H1 (cell line): ENCODE measurements around the gene HIGD2A. TPM values are rescaled to one million over a fixed set of nuclear protein-coding genes. Genes with fewer than 3 reads are reported as not detected.

ENCODE experiments used
- CBX8 ChIP-seq: fragments of 300-800, 300-1000 bp; sonication (generic); IDR thresholded peaks from 2 replicates; pipeline ENCODE4 v1.7.1; 2016; ENCODE audit warnings: low read depth, low read length, borderline replicate concordance
- CHD1 ChIP-seq: IDR thresholded peaks from 2 replicates; pipeline ENCODE4 v1.6.1; 2012; ENCODE audit warnings: low read depth, low read length, improper control_type of control experiment
- SIX5 ChIP-seq: IDR thresholded peaks from 2 replicates; pipeline ENCODE4 v1.6.1; 2011; ENCODE audit warnings: mild to moderate bottlenecking, low read depth, low read length
- SUZ12 ChIP-seq: fragments of 200-600 bp; sonication (generic); IDR thresholded peaks from 2 replicates; pipeline ENCODE4 v1.6.1; 2012; ENCODE audit warnings: mild to moderate bottlenecking, inconsistent platforms, low read length, moderate library complexity, mixed read lengths
- polyA plus RNA-seq, 7 experiments: library from polyadenylated mRNA; depleted of rRNA in 3 of 7; stranded (reverse) in 5 of 7; unstranded in 2 of 7; fragments of >200 nt in 5 of 7; fragments of 200-250 nt in 2 of 7; gene quantifications; 1 replicate in 5 of 7; 2 replicates in 1 of 7; 4 replicates in 1 of 7; pipeline versions ENCODE4 v1.2.1 to v1.2.3, GENCODE V29; 2011 to 2013; ENCODE audit warnings: missing spikeins in 2 of 7, mixed read lengths in 2 of 7
- total RNA-seq: library from RNA; stranded (reverse); fragmentation: NEBNext Ultra II Directional; extraction: Animal tissue kit (Norgen Biotek cat#: 25700); gene quantifications from 2 replicates; pipeline ENCODE4 v1.2.1, GENCODE V29; 2021
- TF ChIP-seq, protein P1 (sequence below): fragments of 300-600 bp; sonication (generic); IDR thresholded peaks from 2 replicates; pipeline ENCODE4 v1.7.1; 2012; ENCODE audit warnings: low read length, moderate library complexity, mild to moderate bottlenecking, inconsistent platforms; ENCODE audit not compliant: insufficient replicate concordance
- TF ChIP-seq, protein P2 (sequence below): IDR thresholded peaks from 2 replicates; pipeline ENCODE4 v1.6.1; 2011; ENCODE audit warnings: low read length, improper control_type of control experiment
- TF ChIP-seq, protein P3 (sequence below): IDR thresholded peaks from 2 replicates; pipeline ENCODE4 v1.6.1; 2011; ENCODE audit warnings: low read depth, mild to moderate bottlenecking, low read length; ENCODE audit not compliant: insufficient read depth
- TF ChIP-seq, protein P4 (sequence below): IDR thresholded peaks from 2 replicates; pipeline ENCODE4 v1.6.1; 2012; ENCODE audit warnings: inconsistent platforms

Gene HIGD2A
- total and polyA plus RNA-seq, 2 of the 8 experiments (the other 6 are each of a cell fraction or from before 2014, with no cell fraction given) = 95.5 to 264 TPM

DNA sequence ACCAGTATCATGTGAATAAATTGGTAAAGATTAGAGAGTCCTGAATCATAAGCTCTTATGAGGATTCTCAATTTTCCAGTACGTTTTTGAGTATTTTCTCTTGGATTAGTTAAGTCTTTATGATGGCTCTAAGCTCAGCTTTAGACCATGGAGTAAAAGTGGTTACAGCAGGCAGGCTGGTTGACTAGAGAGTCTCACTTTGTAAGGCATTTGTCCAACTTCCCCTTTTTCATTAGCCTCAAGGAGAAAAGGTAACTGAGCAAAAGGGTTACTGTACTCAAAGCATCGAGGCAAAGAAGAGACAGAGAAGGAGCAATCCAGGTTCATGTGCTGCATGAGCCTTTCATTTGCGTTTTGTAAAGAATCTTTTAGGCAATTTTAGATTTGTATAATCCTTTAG, 8.7 kb upstream of the HIGD2A start (continued):
- TF ChIP-seq, protein P1, sequence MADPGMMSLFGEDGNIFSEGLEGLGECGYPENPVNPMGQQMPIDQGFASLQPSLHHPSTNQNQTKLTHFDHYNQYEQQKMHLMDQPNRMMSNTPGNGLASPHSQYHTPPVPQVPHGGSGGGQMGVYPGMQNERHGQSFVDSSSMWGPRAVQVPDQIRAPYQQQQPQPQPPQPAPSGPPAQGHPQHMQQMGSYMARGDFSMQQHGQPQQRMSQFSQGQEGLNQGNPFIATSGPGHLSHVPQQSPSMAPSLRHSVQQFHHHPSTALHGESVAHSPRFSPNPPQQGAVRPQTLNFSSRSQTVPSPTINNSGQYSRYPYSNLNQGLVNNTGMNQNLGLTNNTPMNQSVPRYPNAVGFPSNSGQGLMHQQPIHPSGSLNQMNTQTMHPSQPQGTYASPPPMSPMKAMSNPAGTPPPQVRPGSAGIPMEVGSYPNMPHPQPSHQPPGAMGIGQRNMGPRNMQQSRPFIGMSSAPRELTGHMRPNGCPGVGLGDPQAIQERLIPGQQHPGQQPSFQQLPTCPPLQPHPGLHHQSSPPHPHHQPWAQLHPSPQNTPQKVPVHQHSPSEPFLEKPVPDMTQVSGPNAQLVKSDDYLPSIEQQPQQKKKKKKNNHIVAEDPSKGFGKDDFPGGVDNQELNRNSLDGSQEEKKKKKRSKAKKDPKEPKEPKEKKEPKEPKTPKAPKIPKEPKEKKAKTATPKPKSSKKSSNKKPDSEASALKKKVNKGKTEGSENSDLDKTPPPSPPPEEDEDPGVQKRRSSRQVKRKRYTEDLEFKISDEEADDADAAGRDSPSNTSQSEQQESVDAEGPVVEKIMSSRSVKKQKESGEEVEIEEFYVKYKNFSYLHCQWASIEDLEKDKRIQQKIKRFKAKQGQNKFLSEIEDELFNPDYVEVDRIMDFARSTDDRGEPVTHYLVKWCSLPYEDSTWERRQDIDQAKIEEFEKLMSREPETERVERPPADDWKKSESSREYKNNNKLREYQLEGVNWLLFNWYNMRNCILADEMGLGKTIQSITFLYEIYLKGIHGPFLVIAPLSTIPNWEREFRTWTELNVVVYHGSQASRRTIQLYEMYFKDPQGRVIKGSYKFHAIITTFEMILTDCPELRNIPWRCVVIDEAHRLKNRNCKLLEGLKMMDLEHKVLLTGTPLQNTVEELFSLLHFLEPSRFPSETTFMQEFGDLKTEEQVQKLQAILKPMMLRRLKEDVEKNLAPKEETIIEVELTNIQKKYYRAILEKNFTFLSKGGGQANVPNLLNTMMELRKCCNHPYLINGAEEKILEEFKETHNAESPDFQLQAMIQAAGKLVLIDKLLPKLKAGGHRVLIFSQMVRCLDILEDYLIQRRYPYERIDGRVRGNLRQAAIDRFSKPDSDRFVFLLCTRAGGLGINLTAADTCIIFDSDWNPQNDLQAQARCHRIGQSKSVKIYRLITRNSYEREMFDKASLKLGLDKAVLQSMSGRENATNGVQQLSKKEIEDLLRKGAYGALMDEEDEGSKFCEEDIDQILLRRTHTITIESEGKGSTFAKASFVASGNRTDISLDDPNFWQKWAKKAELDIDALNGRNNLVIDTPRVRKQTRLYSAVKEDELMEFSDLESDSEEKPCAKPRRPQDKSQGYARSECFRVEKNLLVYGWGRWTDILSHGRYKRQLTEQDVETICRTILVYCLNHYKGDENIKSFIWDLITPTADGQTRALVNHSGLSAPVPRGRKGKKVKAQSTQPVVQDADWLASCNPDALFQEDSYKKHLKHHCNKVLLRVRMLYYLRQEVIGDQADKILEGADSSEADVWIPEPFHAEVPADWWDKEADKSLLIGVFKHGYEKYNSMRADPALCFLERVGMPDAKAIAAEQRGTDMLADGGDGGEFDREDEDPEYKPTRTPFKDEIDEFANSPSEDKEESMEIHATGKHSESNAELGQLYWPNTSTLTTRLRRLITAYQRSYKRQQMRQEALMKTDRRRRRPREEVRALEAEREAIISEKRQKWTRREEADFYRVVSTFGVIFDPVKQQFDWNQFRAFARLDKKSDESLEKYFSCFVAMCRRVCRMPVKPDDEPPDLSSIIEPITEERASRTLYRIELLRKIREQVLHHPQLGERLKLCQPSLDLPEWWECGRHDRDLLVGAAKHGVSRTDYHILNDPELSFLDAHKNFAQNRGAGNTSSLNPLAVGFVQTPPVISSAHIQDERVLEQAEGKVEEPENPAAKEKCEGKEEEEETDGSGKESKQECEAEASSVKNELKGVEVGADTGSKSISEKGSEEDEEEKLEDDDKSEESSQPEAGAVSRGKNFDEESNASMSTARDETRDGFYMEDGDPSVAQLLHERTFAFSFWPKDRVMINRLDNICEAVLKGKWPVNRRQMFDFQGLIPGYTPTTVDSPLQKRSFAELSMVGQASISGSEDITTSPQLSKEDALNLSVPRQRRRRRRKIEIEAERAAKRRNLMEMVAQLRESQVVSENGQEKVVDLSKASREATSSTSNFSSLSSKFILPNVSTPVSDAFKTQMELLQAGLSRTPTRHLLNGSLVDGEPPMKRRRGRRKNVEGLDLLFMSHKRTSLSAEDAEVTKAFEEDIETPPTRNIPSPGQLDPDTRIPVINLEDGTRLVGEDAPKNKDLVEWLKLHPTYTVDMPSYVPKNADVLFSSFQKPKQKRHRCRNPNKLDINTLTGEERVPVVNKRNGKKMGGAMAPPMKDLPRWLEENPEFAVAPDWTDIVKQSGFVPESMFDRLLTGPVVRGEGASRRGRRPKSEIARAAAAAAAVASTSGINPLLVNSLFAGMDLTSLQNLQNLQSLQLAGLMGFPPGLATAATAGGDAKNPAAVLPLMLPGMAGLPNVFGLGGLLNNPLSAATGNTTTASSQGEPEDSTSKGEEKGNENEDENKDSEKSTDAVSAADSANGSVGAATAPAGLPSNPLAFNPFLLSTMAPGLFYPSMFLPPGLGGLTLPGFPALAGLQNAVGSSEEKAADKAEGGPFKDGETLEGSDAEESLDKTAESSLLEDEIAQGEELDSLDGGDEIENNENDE = no peak
- TF ChIP-seq CBX8 = no peak
- no peak for TF ChIP-seq SUZ12
- TF ChIP-seq SIX5 = no peak
- TF ChIP-seq, protein P2, sequence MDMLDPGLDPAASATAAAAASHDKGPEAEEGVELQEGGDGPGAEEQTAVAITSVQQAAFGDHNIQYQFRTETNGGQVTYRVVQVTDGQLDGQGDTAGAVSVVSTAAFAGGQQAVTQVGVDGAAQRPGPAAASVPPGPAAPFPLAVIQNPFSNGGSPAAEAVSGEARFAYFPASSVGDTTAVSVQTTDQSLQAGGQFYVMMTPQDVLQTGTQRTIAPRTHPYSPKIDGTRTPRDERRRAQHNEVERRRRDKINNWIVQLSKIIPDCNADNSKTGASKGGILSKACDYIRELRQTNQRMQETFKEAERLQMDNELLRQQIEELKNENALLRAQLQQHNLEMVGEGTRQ = no peak
- TF ChIP-seq, protein P3, sequence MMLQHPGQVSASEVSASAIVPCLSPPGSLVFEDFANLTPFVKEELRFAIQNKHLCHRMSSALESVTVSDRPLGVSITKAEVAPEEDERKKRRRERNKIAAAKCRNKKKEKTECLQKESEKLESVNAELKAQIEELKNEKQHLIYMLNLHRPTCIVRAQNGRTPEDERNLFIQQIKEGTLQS = no peak
- no peak for TF ChIP-seq CHD1
- TF ChIP-seq, protein P4, sequence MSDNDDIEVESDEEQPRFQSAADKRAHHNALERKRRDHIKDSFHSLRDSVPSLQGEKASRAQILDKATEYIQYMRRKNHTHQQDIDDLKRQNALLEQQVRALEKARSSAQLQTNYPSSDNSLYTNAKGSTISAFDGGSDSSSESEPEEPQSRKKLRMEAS = no peak
- TF ChIP-seq, all 59 proteins: peak for 0
